K562 treated with DMSO at 1 percent for 48 hours (cell line): ENCODE data around the gene PTGER4. TPM values are rescaled to one million over a fixed set of nuclear protein-coding genes. Genes with fewer than 3 reads are reported as not detected.

ENCODE experiments used
- total RNA-seq: library from RNA; unstranded; fragments of 300-600 nt; gene quantifications from 2 replicates; pipeline ENCODE4 v1.2.3, GENCODE V29; 2022; ENCODE audit warnings: low replicate concordance; ENCODE audit errors: extremely low read depth

The PTGER4 gene
- total RNA-seq: not detected in 2 replicates

DNA sequence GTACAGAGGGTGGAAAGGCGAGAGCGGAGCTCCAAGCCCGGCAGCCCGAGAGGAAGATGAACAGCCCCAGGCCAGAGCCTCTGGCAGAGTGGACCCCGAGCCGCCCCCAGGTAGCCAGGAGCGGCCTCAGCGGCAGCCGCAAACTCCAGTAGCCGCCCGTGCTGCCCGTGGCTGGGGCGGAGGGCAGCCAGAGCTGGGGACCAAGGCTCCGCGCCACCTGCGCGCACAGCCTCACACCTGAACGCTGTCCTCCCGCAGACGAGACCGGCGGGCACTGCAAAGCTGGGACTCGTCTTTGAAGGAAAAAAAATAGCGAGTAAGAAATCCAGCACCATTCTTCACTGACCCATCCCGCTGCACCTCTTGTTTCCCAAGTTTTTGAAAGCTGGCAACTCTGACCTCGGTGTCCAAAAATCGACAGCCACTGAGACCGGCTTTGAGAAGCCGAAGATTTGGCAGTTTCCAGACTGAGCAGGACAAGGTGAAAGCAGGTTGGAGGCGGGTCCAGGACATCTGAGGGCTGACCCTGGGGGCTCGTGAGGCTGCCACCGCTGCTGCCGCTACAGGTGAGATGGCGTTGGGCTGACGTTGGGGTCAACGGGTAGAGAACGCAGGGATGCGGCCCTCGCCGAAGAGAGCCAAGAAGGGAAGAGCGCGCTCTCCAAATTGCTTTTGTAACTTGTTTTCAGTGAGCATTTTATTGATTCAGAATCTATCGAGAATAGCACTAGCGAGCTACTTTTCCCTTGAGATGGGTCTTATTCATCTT is at the start of gene PTGER4:
PTGER4 (plus strand) TSS at position 3 of the 769 bp plus-strand sequence. CDS start 1,079 bp downstream, outside the sequence.

Other genes starting within 250 kb of the PTGER4 start
- gene TTC33, start 76.0 kb downstream of the PTGER4 start, total RNA-seq: not detected in 2 replicates
- not detected in 2 replicates for gene PRKAA1, start 118.5 kb downstream of the PTGER4 start, total RNA-seq
- 2,015 TPM in 1 of 2 replicates, not detected in the other for gene RPL37, start 155.3 kb downstream of the PTGER4 start, total RNA-seq
- not detected in 2 replicates for gene CARD6, start 161.5 kb downstream of the PTGER4 start, total RNA-seq
- not detected in 2 replicates for gene C7, start 229.6 kb downstream of the PTGER4 start, total RNA-seq